SHP77 (cell line): ENCODE data around the gene SLC26A2.

Source experiments
- DNase-seq, 2 experiments: peaks; one replicate each; lab custom pipeline; 2025; lab: John Stamatoyannopoulos, UW

The SLC26A2 gene

GRCh38 chr5:149961186-149961685 lies 678 bp downstream of the SLC26A2 start:
- no peak for DNase-seq

- DNase-seq, result peak; percentile 34 to 45
These were observed 1.4 kb downstream of the SLC26A2 start for GRCh38 chr5:149961957-149962409.

DNA sequence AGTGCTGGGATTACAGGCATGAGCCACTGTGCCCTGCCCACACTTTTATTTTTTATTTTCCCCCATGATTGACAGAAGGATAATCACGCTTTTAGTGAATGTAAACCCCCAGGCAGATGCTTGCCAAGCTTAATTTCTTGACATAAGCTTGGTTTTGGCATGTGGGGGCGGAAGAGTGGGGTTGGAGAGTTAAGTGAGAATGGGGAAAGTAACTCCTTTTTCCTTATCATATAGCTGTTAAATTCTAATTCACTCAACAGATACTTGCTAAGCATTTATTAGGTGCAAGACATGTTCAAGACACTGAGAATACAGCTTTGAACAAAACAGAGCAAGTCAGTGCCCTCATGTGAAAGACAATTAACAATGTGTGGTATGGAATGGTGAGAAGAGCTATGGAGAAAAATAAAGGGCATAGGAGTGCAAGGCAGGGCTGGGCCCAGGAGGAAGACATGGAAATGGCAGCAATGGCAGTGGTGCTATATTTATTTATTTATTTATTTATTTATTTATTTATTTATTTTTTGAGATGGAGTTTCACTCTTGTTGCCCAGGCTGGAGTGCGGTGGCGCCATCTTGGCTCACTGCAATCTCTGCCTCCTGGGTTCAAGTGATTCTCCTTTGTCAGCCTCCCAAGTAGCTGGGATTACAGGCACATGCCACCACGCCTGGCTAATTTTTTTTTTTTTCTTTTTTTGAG lies 2.2 kb downstream of the SLC26A2 start:
- DNase-seq, result no peak

DNA sequence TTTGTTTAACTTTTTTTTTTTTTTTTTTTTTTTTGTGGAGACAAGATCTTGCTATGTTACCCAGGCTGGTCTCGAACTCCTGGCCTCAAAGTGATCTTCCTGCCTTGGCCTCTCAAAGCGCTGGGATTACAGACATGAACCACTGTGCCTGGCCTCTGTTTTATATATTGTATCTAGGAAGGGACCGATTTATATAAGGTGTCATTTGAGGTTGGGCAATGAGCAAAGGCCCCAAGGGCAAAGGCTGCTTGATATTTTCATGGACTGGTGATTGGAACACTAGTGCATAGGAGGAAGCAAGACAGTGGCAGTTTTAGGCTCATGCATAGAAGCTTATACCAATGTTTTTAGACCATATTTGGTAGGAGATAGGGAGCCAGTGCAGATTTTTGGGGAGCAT lies 3.2 kb downstream of the SLC26A2 start:
- no peak for DNase-seq

DNA sequence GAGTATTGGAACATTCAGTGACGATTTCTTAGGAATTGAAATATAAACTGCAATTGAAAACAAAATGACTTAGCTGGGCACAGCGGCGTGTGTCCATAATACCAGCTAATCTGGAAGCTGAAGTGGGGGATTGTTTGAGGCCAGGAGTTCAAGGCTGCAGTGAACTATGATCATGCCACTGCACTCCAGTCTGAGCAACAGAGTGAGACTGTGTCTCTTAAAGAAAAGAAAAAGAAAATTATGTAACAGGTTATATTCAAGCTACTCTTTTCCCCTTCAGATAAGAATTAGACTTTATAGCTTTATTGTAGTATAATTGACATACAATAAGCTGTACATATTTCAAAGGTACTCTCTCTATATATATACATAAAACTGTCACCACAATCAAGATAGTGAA lies 6.4 kb downstream of the SLC26A2 start:
- DNase-seq, result no peak

GRCh38 chr5:149969181-149969930 lies 8.8 kb downstream of the SLC26A2 start:
- no peak for DNase-seq

GRCh38 chr5:149975409-149975808 lies 14.9 kb downstream of the SLC26A2 start:
- no peak for DNase-seq

- no peak for DNase-seq
These were observed 19.3 kb downstream of the SLC26A2 start for GRCh38 chr5:149979896-149980295.

DNA sequence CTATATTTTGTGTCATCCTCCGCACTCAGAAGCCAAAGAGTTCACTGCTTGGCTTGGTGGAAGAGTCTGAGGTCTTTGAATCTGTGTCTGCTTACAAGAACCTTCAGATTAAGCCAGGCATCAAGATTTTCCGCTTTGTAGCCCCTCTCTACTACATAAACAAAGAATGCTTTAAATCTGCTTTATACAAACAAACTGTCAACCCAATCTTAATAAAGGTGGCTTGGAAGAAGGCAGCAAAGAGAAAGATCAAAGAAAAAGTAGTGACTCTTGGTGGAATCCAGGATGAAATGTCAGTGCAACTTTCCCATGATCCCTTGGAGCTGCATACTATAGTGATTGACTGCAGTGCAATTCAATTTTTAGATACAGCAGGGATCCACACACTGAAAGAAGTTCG lies 20.6 kb downstream of the SLC26A2 start:
- no peak for DNase-seq

DNA sequence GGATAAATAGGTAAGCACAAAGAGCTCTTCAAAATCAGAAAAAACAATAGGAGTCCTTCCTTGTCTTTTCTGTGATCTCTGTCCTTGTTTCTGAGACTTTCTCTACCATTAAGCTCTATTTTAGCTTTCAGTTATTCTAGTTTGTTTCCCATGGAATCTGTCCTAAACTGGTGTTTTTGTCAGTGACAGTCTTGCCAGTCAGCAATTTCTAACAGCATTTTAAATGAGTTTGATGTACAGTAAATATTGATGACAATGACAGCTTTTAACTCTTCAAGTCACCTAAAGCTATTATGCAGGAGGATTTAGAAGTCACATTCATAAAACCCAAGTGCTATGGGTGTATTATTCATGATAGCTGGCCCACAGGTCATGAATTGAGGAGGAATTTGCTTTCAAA lies 21.9 kb downstream of the SLC26A2 start:
- no peak for DNase-seq

DNA sequence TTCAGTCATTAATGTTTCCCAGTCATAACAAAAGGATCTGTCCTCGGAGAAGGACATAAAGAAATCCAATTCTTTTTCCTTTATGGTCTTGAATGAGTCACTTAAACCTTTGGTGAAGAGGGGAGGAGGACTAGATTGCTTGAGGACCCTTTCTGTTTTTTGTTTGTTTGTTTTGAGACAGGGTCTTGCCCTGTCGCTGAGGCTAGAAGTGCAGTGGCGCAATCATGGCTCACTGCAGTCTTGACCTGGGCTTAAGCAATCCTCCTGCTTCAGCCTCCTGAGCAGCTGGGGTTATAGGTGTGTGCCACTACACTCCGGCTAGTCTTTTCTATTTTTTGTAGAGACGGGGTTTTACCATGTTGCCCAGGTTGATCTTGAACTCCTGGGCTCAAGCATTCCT lies 27.6 kb downstream of the SLC26A2 start:
- no peak for DNase-seq

GRCh38 chr5:149990518-149991376 lies 30.2 kb downstream of the SLC26A2 start:
- peak; percentile 70 to 79 for DNase-seq

GRCh38 chr5:149993471-149993870 lies 32.9 kb downstream of the SLC26A2 start:
- DNase-seq, result no peak

- no peak for DNase-seq
These were observed 35.0 kb downstream of the SLC26A2 start for GRCh38 chr5:149995385-149996204.

- no peak for DNase-seq
These were observed 35.8 kb downstream of the SLC26A2 start for GRCh38 chr5:149996205-149996890.

DNA sequence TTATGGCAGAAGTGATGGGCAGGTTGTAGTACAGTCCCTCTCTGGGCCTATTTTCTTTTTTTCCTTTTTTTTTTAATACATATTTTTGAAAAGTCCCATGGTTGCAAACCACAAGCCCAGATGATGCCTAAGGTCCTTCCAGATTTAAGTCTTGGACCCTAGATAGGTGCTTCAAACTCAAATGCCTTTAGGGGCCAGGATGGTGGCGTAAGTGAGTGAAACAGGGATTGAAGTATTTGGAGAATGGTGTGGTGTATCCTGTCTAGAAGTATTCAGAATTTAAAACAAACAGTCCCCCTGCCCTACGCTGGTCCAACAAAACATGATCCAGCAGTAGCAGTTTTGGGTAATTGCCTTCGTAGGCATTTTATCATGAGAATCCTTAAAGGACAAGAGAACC lies 37.7 kb downstream of the SLC26A2 start:
- DNase-seq, result no peak

DNA sequence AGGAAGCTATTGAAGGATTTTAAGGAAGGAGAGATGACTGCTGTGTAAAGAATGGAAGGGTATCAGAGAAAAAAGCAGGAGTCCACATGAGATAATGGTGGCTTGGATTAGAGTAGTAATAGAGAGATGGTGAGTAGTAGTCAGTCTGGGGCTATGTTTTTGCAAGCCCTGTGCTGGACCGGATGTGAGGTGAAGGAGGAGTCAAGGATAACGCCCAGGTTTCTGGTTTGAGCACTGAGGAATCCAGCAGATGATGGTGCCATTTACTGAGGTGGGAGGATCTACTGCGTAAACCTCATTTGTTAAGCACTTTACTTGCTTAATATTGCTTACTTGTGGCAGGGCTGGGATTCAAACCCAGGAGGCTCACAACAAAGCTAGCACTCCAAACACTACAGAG lies 38.8 kb downstream of the SLC26A2 start:
- peak; percentile 1 for DNase-seq

- DNase-seq, result no peak
These were observed 39.3 kb downstream of the SLC26A2 start for GRCh38 chr5:149999866-150000255.

DNA sequence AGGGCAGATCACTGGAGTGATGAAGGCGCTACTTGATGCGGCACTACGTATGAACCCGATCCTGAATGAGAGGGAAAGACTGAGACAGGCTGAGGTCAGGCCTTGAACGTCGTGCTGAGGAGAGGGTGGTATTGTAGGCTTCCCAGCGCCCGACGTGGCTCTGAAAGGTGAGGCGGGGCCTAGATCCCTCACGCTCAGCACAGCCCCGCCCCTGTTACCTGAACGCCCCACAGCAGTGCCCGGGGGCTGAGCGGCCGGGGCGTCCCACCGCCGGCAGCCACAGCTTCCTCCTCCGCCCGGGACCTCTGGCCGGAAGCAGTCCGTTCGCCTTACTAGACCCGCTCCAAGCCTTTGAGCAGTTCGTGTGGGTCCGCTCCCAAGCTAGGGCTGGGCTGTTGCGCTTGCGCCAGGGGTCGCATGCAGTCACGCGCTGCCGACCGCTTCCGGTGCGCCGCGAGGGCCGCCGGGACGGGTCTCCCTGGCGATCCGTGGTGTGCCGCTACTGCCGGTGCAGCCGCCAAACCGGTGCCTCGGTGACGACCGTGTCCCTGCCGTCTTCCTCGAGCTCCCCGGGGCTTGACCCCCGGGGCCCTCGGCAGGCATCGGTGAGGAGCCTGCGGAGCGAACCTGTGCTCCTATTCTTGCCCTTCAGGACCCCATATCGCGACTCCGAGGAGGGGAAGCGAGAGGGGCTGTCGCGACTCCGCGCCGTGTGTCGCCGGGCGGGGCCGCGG lies 39.9 kb downstream of the SLC26A2 start, which contains the start of the genes HMGXB3 and TIGD6:
TSS of gene HMGXB3 (plus strand) at position 484 of the 734 bp plus-strand sequence. CDS start 4,114 bp downstream, outside the sequence.
TSS of gene TIGD6 (minus strand) at position 399 of the 734 bp plus-strand sequence. CDS start 4,306 bp downstream, outside the sequence.
- DNase-seq, result peak; percentile 94 to 95
